Measurements from ENCODE around the gene STARD3NL. TPM values are rescaled to one million over a fixed set of nuclear protein-coding genes. Genes with fewer than 3 reads are reported as not detected.
"Not testable (repeated sequence)": the region's sequence is repeated elsewhere in the genome, so short reads cannot be mapped to it uniquely, and the experiment has no call there.

STARD3NL gene
- total RNA-seq, 2 donors from 2014 or later: 48.6 to 58.3 TPM

GRCh38 chr7:38262545-38262944, 84.5 kb downstream of the STARD3NL start:
- H3K27ac Mint-ChIP-seq: no peak overlapping the region
- Histone ChIP-seq H3K9me3 (ENCODE audit: control insufficient read depth, low read length) (no peaks in the 10 kb centered on the region), H3K36me3 (ENCODE audit: control insufficient read depth, insufficient read depth, low read length) (no peaks in the 10 kb centered on the region), H3K9ac (ENCODE audit: extremely low read depth, low read length, poor library complexity, severe bottlenecking) (no peak overlapping the region), H3K4me3 (ENCODE audit: low read length) (no peak overlapping the region), H3K27ac (ENCODE audit: low read depth, low read length) (no peak overlapping the region), H3K4me1 (ENCODE audit: control insufficient read depth, insufficient read depth, low read length) (no peaks in the 10 kb centered on the region), H3K27me3 (ENCODE audit: control insufficient read depth, insufficient read depth, low read length, poor library complexity, severe bottlenecking) (no peaks in the 10 kb centered on the region)
- no peak for DNase-seq
- WGBS, 2 experiments (ENCODE audit: insufficient coverage in 1 of 2, insufficient read length in 1 of 2): 93 to 100% methylated on average over 2 to 5 of the region's 5 CpGs
- TF ChIP-seq, protein P1, sequence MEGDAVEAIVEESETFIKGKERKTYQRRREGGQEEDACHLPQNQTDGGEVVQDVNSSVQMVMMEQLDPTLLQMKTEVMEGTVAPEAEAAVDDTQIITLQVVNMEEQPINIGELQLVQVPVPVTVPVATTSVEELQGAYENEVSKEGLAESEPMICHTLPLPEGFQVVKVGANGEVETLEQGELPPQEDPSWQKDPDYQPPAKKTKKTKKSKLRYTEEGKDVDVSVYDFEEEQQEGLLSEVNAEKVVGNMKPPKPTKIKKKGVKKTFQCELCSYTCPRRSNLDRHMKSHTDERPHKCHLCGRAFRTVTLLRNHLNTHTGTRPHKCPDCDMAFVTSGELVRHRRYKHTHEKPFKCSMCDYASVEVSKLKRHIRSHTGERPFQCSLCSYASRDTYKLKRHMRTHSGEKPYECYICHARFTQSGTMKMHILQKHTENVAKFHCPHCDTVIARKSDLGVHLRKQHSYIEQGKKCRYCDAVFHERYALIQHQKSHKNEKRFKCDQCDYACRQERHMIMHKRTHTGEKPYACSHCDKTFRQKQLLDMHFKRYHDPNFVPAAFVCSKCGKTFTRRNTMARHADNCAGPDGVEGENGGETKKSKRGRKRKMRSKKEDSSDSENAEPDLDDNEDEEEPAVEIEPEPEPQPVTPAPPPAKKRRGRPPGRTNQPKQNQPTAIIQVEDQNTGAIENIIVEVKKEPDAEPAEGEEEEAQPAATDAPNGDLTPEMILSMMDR (conservative IDR thresholded peaks at IDR 0.05): no peak
- H3K4me1 Mint-ChIP-seq: peaks cover 3% of the 10 kb centered on the region
- no peak overlapping the region for H3K4me3 Mint-ChIP-seq
- no peaks in the 10 kb centered on the region for H3K27me3 Mint-ChIP-seq (ENCODE audit: insufficient read depth)
- H3K9me3 Mint-ChIP-seq: no peaks in the 10 kb centered on the region
- H3K36me3 Mint-ChIP-seq (ENCODE audit: low read depth): no peaks in the 10 kb centered on the region

- not testable (repeated sequence) for H3K27me3 ChIP-seq (ENCODE audit: control insufficient read depth, insufficient read depth, low read length, poor library complexity, severe bottlenecking); H3K4me1 ChIP-seq (ENCODE audit: control insufficient read depth, insufficient read depth, low read length); H3K9ac ChIP-seq (ENCODE audit: extremely low read depth, low read length, poor library complexity, severe bottlenecking); DNase-seq; H3K27ac Mint-ChIP-seq; H3K27me3 Mint-ChIP-seq (ENCODE audit: insufficient read depth); H3K36me3 Mint-ChIP-seq (ENCODE audit: low read depth); H3K36me3 ChIP-seq (ENCODE audit: control insufficient read depth, insufficient read depth, low read length); H3K9me3 ChIP-seq (ENCODE audit: control insufficient read depth, low read length); H3K4me3 Mint-ChIP-seq; H3K9me3 Mint-ChIP-seq; H3K27ac ChIP-seq (ENCODE audit: low read depth, low read length); H3K4me1 Mint-ChIP-seq; H3K4me3 ChIP-seq (ENCODE audit: low read length)
- 90 to 100% methylated on average over 1 of the region's 1 CpG for WGBS, 2 experiments (ENCODE audit: insufficient coverage in 1 of 2, insufficient read length in 1 of 2)
Observed at GRCh38 chr7:38263274-38263673, 85.2 kb downstream of the STARD3NL start.

DNA sequence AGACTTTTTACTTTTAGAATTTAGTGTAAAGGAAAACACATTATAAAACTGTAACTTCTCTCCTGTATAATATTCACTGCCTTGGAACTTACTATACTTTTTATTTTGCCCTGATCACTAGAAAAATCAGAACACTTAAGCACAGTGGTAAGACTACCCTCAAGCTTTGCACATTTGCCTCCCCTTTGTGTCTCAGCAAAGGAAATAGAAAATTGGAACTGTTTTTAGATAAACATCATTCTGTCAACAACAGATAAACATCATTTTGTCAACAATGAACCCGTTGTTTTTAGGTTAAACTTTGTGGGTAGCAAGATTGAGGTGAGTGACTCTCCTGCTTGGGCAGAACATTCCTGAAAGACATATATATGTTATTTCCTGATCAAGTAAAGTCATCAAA, 86.6 kb downstream of the STARD3NL start:
- not testable (repeated sequence) for H3K4me3 ChIP-seq (ENCODE audit: low read length); H3K4me1 Mint-ChIP-seq; H3K9me3 ChIP-seq (ENCODE audit: control insufficient read depth, low read length); H3K4me3 Mint-ChIP-seq; H3K36me3 Mint-ChIP-seq (ENCODE audit: low read depth); H3K27me3 ChIP-seq (ENCODE audit: control insufficient read depth, insufficient read depth, low read length, poor library complexity, severe bottlenecking); H3K27me3 Mint-ChIP-seq (ENCODE audit: insufficient read depth); H3K27ac Mint-ChIP-seq; H3K4me1 ChIP-seq (ENCODE audit: control insufficient read depth, insufficient read depth, low read length); DNase-seq; H3K9ac ChIP-seq (ENCODE audit: extremely low read depth, low read length, poor library complexity, severe bottlenecking); H3K36me3 ChIP-seq (ENCODE audit: control insufficient read depth, insufficient read depth, low read length); H3K27ac ChIP-seq (ENCODE audit: low read depth, low read length); H3K9me3 Mint-ChIP-seq
- WGBS, 2 experiments (ENCODE audit: insufficient coverage in 1 of 2, insufficient read length in 1 of 2): no CpG with 5 or more reads among the region's 1 CpG

DNA sequence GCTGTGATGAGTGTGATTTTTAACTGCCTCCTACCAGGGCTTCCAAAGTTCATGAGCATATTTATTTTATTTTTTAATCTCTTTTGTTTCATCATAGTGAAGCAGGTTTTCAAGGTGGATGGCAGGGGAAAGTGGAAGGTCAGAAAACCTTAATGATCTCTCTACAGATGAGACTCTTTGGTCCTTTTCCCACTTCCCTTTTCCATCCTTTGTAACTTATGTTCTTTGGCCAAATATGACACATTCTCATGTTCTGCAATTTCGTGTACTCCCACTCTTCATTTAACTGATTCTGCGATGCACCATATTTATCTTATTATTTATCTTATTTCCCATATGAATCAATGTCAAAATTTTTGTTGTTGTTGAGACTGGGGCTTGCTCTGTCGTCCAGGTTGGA, 87.9 kb downstream of the STARD3NL start:
- not testable (repeated sequence) for H3K36me3 Mint-ChIP-seq (ENCODE audit: low read depth); H3K4me3 Mint-ChIP-seq; H3K9me3 Mint-ChIP-seq; H3K4me1 Mint-ChIP-seq; H3K27ac Mint-ChIP-seq; H3K27me3 ChIP-seq (ENCODE audit: control insufficient read depth, insufficient read depth, low read length, poor library complexity, severe bottlenecking); H3K9me3 ChIP-seq (ENCODE audit: control insufficient read depth, low read length); H3K27ac ChIP-seq (ENCODE audit: low read depth, low read length); H3K27me3 Mint-ChIP-seq (ENCODE audit: insufficient read depth); H3K9ac ChIP-seq (ENCODE audit: extremely low read depth, low read length, poor library complexity, severe bottlenecking); H3K4me3 ChIP-seq (ENCODE audit: low read length); H3K4me1 ChIP-seq (ENCODE audit: control insufficient read depth, insufficient read depth, low read length); DNase-seq; H3K36me3 ChIP-seq (ENCODE audit: control insufficient read depth, insufficient read depth, low read length)
- WGBS, 2 experiments (ENCODE audit: insufficient coverage in 1 of 2, insufficient read length in 1 of 2): 86 to 94% methylated on average over 1 to 3 of the region's 3 CpGs

GRCh38 chr7:38269704-38270346, 91.8 kb downstream of the STARD3NL start:
- not testable (repeated sequence) for H3K27ac Mint-ChIP-seq; H3K36me3 ChIP-seq (ENCODE audit: control insufficient read depth, insufficient read depth, low read length); H3K4me1 ChIP-seq (ENCODE audit: control insufficient read depth, insufficient read depth, low read length); DNase-seq; H3K9me3 Mint-ChIP-seq; H3K36me3 Mint-ChIP-seq (ENCODE audit: low read depth); H3K4me3 Mint-ChIP-seq; H3K9me3 ChIP-seq (ENCODE audit: control insufficient read depth, low read length); H3K4me3 ChIP-seq (ENCODE audit: low read length); H3K27me3 ChIP-seq (ENCODE audit: control insufficient read depth, insufficient read depth, low read length, poor library complexity, severe bottlenecking); H3K27ac ChIP-seq (ENCODE audit: low read depth, low read length); H3K4me1 Mint-ChIP-seq; H3K27me3 Mint-ChIP-seq (ENCODE audit: insufficient read depth); H3K9ac ChIP-seq (ENCODE audit: extremely low read depth, low read length, poor library complexity, severe bottlenecking)
- WGBS, 2 experiments (ENCODE audit: insufficient coverage in 1 of 2, insufficient read length in 1 of 2): 82 to 87% methylated on average over 3 to 4 of the region's 4 CpGs

GRCh38 chr7:38270405-38270804, 92.4 kb downstream of the STARD3NL start:
- not testable (repeated sequence) for H3K9me3 Mint-ChIP-seq; H3K9me3 ChIP-seq (ENCODE audit: control insufficient read depth, low read length); H3K4me1 Mint-ChIP-seq; H3K27me3 ChIP-seq (ENCODE audit: control insufficient read depth, insufficient read depth, low read length, poor library complexity, severe bottlenecking); H3K27ac Mint-ChIP-seq; H3K4me1 ChIP-seq (ENCODE audit: control insufficient read depth, insufficient read depth, low read length); H3K36me3 Mint-ChIP-seq (ENCODE audit: low read depth); H3K9ac ChIP-seq (ENCODE audit: extremely low read depth, low read length, poor library complexity, severe bottlenecking); H3K27ac ChIP-seq (ENCODE audit: low read depth, low read length); H3K4me3 Mint-ChIP-seq; H3K36me3 ChIP-seq (ENCODE audit: control insufficient read depth, insufficient read depth, low read length); DNase-seq; H3K4me3 ChIP-seq (ENCODE audit: low read length); H3K27me3 Mint-ChIP-seq (ENCODE audit: insufficient read depth)
- 88 to 100% methylated on average over 1 of the region's 2 CpGs for WGBS, 2 experiments (ENCODE audit: insufficient coverage in 1 of 2, insufficient read length in 1 of 2)
